PC-9 (cell line): Measurements from ENCODE around the gene KIF26B.

Source experiments
- EZH2 ChIP-seq: fragments of 200-600 bp; sonication (generic); IDR thresholded peaks from 2 replicates; pipeline ENCODE4 v1.8.0; 2017; ENCODE audit warnings: antibody characterized with exemption, low read depth
- TF ChIP-seq, protein P1 (sequence below): fragments of 200-600 bp; sonication (generic); conservative IDR thresholded peaks from 2 replicates; pipeline ENCODE4 v1.6.1; 2017; ENCODE audit warnings: mixed run types, antibody characterized with exemption, mild to moderate bottlenecking, moderate library complexity

DNA sequence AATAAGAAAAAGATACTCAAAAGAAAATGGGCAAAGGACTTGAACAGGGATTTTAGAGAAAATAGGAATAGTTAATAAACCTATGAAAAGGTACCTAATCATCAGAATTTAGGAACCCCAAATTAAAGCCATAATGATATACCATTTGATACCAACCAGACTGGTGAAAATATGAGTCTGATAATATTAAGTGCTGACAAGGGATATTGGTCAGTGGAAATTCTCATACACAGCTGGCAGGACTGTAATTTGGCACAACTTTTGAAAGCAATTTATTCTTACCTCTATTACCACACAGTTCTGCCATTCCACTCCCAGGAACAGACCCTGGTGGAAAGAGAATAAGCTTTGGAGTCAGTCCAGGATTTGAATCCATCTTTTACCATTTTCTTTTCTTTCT lies 111.3 kb downstream of the KIF26B start:
- TF ChIP-seq, protein P1, sequence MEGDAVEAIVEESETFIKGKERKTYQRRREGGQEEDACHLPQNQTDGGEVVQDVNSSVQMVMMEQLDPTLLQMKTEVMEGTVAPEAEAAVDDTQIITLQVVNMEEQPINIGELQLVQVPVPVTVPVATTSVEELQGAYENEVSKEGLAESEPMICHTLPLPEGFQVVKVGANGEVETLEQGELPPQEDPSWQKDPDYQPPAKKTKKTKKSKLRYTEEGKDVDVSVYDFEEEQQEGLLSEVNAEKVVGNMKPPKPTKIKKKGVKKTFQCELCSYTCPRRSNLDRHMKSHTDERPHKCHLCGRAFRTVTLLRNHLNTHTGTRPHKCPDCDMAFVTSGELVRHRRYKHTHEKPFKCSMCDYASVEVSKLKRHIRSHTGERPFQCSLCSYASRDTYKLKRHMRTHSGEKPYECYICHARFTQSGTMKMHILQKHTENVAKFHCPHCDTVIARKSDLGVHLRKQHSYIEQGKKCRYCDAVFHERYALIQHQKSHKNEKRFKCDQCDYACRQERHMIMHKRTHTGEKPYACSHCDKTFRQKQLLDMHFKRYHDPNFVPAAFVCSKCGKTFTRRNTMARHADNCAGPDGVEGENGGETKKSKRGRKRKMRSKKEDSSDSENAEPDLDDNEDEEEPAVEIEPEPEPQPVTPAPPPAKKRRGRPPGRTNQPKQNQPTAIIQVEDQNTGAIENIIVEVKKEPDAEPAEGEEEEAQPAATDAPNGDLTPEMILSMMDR = no peak
- no peak for TF ChIP-seq EZH2
